Muscle of leg (tissue), 11 donors: Measurements from ENCODE around the gene SLC13A3. TPM values are rescaled to one million over a fixed set of nuclear protein-coding genes. Genes with fewer than 3 reads are reported as not detected.

Source experiments
- DNase-seq: peaks from one replicate; pipeline ENCODE4 v3.0.0; 2013
- H3K27ac ChIP-seq: one replicate; pipeline ENCODE4 v1.5.1; 2013; ENCODE audit warnings: mild to moderate bottlenecking, low read length, control low read depth
- H3K27me3 ChIP-seq: one replicate; pipeline ENCODE4 v1.6.1; 2013; ENCODE audit warnings: low read length; ENCODE audit not compliant: control insufficient read depth, insufficient read depth
- H3K36me3 ChIP-seq: one replicate; pipeline ENCODE4 v1.6.1; 2013; ENCODE audit warnings: low read length; ENCODE audit not compliant: control insufficient read depth, insufficient read depth
- H3K4me1 ChIP-seq: one replicate; pipeline ENCODE4 v1.6.1; 2013; ENCODE audit warnings: low read length; ENCODE audit not compliant: control insufficient read depth, insufficient read depth
- H3K4me3 ChIP-seq: one replicate; pipeline ENCODE4 v1.5.1; 2013; ENCODE audit warnings: low read length, control low read depth
- H3K9me3 ChIP-seq: replicated peaks from 2 replicates; pipeline ENCODE4 v1.6.1; 2013; ENCODE audit warnings: low read depth, low read length; ENCODE audit not compliant: control insufficient read depth
- WGBS: methylation state at CpG from one replicate; pipeline ENCODE4 v1.1.5; 2013; ENCODE audit warnings: missing lambda C conversion rate; ENCODE audit not compliant: insufficient coverage; 5-methylcytosine and 5-hydroxymethylcytosine counted together
- polyA plus RNA-seq, 8 donors: library from polyadenylated mRNA; unstranded; fragments of 120-200 nt; gene quantifications; one replicate each; pipeline versions ENCODE4 v1.2.1 to v1.2.3, GENCODE V29; 2013; ENCODE audit warnings: inconsistent platforms in 1 of 8, low replicate concordance in 1 of 8; ENCODE audit not compliant: insufficient read length in 8 of 8, insufficient read depth in 1 of 8
- total RNA-seq: library from RNA; stranded (reverse); fragments of 120-200 nt; gene quantifications from one replicate; pipeline ENCODE4 v1.2.4, GENCODE V29; 2013

The SLC13A3 gene
- total and polyA plus RNA-seq, 9 donors: 2.3 to 4.2 (median 3.1) TPM

GRCh38 chr20:46570956-46571355, 80.3 kb downstream of the SLC13A3 start:
- no peak overlapping the region for H3K27ac ChIP-seq
- H3K27me3 ChIP-seq: no peaks in the 10 kb centered on the region
- H3K4me3 ChIP-seq: no peak overlapping the region
- DNase-seq: no peak
- no CpG with 5 or more reads among the region's 5 CpGs for whole genome bisulfite sequencing
- H3K4me1 ChIP-seq: peaks cover 27% of the 10 kb centered on the region
- H3K36me3 ChIP-seq: no peaks in the 10 kb centered on the region
- H3K9me3 ChIP-seq: no peaks in the 10 kb centered on the region

DNA sequence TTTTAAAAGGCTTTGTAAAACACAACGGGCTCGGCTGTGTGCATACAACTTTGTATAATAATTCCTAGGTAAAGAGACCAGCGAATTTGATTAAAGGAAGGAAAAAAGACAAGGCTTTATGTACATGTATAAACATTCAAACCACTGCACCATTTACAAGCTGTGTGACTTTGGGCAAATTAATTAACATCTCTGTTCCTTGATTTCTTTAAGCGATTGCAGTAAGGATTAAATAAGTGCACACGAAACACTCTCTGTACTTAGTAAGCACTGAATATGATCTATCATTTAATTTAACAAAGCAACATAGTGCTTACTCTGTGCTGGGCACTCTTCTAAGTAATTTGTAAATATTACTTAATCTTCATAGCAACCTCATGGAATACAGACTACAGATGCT, 81.3 kb downstream of the SLC13A3 start:
- H3K27ac ChIP-seq: no peak overlapping the region
- H3K4me3 ChIP-seq: no peak overlapping the region
- WGBS: no CpG with 5 or more reads among the region's 5 CpGs
- H3K36me3 ChIP-seq: no peaks in the 10 kb centered on the region
- no peak for DNase-seq
- H3K9me3 ChIP-seq: no peaks in the 10 kb centered on the region
- no peaks in the 10 kb centered on the region for H3K27me3 ChIP-seq
- peaks cover 27% of the 10 kb centered on the region for H3K4me1 ChIP-seq

- H3K9me3 ChIP-seq: no peaks in the 10 kb centered on the region
- no peaks in the 10 kb centered on the region for H3K36me3 ChIP-seq
- WGBS: 14% methylated on average over 6 of the region's 10 CpGs
- no peak overlapping the region for H3K4me3 ChIP-seq
- H3K4me1 ChIP-seq: peaks cover 31% of the 10 kb centered on the region
- no peaks in the 10 kb centered on the region for H3K27me3 ChIP-seq
- H3K27ac ChIP-seq: peak overlapping the region; percentile 76
- peak; percentile 94 for DNase-seq
These were observed 82.6 kb downstream of the SLC13A3 start for GRCh38 chr20:46568570-46569129.

- H3K9me3 ChIP-seq: no peaks in the 10 kb centered on the region
- WGBS: 73% methylated on average over 2 of the region's 10 CpGs
- no peak for DNase-seq
These were observed 85.1 kb downstream of the SLC13A3 start for GRCh38 chr20:46566125-46566524.

GRCh38 chr20:46564241-46564957, 86.9 kb downstream of the SLC13A3 start:
- no peak overlapping the region for H3K27ac ChIP-seq
- H3K36me3 ChIP-seq: no peaks in the 10 kb centered on the region
- 81% methylated on average over 2 of the region's 7 CpGs for WGBS

More at GRCh38 chr20:46566125-46566524, 85.1 kb downstream of the SLC13A3 start:
- Histone ChIP-seq H3K4me3 (no peak overlapping the region), H3K27ac (no peak overlapping the region), H3K36me3 (no peaks in the 10 kb centered on the region), H3K4me1 (peaks cover 34% of the 10 kb centered on the region), H3K27me3 (no peaks in the 10 kb centered on the region)

GRCh38 chr20:46563860-46564221, 87.4 kb downstream of the SLC13A3 start:
- peaks cover 34% of the 10 kb centered on the region for H3K4me1 ChIP-seq
- no peak overlapping the region for H3K27ac ChIP-seq
- no peak overlapping the region for H3K4me3 ChIP-seq
- no CpG with 5 or more reads among the region's 2 CpGs for WGBS
- H3K9me3 ChIP-seq: no peaks in the 10 kb centered on the region
- no peaks in the 10 kb centered on the region for H3K36me3 ChIP-seq
- H3K27me3 ChIP-seq: no peaks in the 10 kb centered on the region
- no peak for DNase-seq

More at GRCh38 chr20:46564241-46564957, 86.9 kb downstream of the SLC13A3 start:
- Histone ChIP-seq H3K4me1 (peaks cover 34% of the 10 kb centered on the region), H3K27me3 (no peaks in the 10 kb centered on the region), H3K9me3 (no peaks in the 10 kb centered on the region), H3K4me3 (no peak overlapping the region)
- no peak for DNase-seq

- Histone ChIP-seq H3K4me1 (peaks cover 35% of the 10 kb centered on the region), H3K36me3 (no peaks in the 10 kb centered on the region), H3K27me3 (no peaks in the 10 kb centered on the region), H3K4me3 (no peak overlapping the region), H3K27ac (peak overlapping the region; percentile 89), H3K9me3 (no peaks in the 10 kb centered on the region)
- 75% methylated on average over 13 of the region's 16 CpGs for WGBS
- DNase-seq: no peak
These were observed 87.9 kb downstream of the SLC13A3 start for GRCh38 chr20:46563170-46563859.

GRCh38 chr20:46562373-46563169, 88.7 kb downstream of the SLC13A3 start:
- Histone ChIP-seq H3K36me3 (no peaks in the 10 kb centered on the region), H3K4me3 (peak overlapping the region; percentile 32), H3K27ac (peak overlapping the region; percentile 89), H3K4me1 (peaks cover 35% of the 10 kb centered on the region), H3K9me3 (no peaks in the 10 kb centered on the region), H3K27me3 (no peaks in the 10 kb centered on the region)
- WGBS: 14% methylated on average over 5 of the region's 19 CpGs
- peak; percentile 94 for DNase-seq

DNA sequence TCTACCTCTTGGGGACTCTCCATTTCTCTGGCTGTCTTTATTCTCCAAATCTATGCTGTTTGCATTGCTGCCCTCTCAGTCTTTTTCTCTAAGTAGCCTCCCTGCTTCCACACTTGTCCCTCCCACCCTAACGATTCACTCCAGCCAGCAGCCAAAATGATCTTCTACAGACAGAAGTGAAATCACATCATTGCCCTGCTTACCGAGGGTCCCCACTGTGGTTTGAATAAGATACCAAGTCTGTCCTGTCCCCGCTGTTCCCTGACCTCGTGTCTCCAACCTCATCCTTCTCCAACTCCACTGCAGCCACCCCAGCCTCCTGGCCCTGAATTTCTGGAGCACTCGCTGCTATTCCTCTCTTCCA, 89.3 kb downstream of the SLC13A3 start:
- WGBS: 43% methylated on average over 5 of the region's 5 CpGs
- Histone ChIP-seq H3K27me3 (peaks cover 2% of the 10 kb centered on the region), H3K9me3 (no peaks in the 10 kb centered on the region), H3K36me3 (no peaks in the 10 kb centered on the region), H3K27ac (peak overlapping the region; percentile 89), H3K4me1 (peaks cover 35% of the 10 kb centered on the region), H3K4me3 (peak overlapping the region; percentile 32)
- DNase-seq: no peak
